IgD-negative memory B cell (primary cell): ENCODE measurements around the gene KAT2B. TPM values are rescaled to one million over a fixed set of nuclear protein-coding genes. Genes with fewer than 3 reads are reported as not detected.
A peak's percentile ranks its signal among the peaks of the same experiment; 100 is the strongest.

Source experiments
- H3K27ac Mint-ChIP-seq, 3 donors: one replicate each; pipeline ENCODE4 v1.8.0; 2020 to 2022; ENCODE audit warnings: mild to moderate bottlenecking in 3 of 3, mixed read lengths in 3 of 3, moderate library complexity in 1 of 3
- H3K27me3 Mint-ChIP-seq: one replicate; pipeline ENCODE4 v1.8.0; 2021; ENCODE audit warnings: mixed read lengths
- H3K36me3 Mint-ChIP-seq: one replicate; pipeline ENCODE4 v1.8.0; 2020; ENCODE audit warnings: mild to moderate bottlenecking, mixed read lengths
- H3K4me1 Mint-ChIP-seq, 3 donors: one replicate each; pipeline ENCODE4 v1.8.0; 2020 to 2022; ENCODE audit warnings: mixed read lengths in 3 of 3, mild to moderate bottlenecking in 1 of 3
- H3K4me3 Mint-ChIP-seq, 4 donors: one replicate each; pipeline ENCODE4 v1.8.0; 2020 to 2022; ENCODE audit warnings: mild to moderate bottlenecking in 4 of 4, mixed read lengths in 4 of 4, moderate library complexity in 3 of 4
- H3K9me3 Mint-ChIP-seq, 3 donors: one replicate each; pipeline ENCODE4 v1.8.0; 2020 to 2021; ENCODE audit warnings: mixed read lengths in 3 of 3, mild to moderate bottlenecking in 1 of 3
- polyA plus RNA-seq: library from polyadenylated mRNA; unstranded; fragments of 300-500 nt; fragmentation: Illumina TruSeq; gene quantifications from one replicate; pipeline ENCODE4 v1.2.3, GENCODE V29; 2021

Gene KAT2B
- polyA plus RNA-seq, 1 donor from 2014 or later, result 4.8 TPM

DNA sequence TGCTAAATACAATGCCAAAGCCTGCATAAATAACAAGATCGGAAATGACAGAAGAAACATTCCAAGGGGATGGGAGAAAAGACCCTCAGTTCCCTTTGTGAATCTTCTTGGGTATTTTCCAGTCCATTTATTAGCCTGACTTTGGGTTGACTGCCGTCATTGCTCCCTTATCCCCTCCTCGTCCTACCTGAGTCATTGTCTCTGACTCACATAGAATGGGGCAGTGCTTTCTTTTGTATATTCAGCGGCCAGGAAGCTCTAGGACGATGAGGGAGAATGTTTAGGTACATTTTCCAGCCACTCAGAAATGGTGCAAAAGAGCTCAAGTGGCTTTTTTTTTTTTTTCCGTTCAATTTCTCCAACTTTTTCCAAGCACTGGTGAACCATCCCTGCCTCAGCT, 71.6 kb downstream of the KAT2B start:
- Mint-ChIP-seq H3K36me3 (peaks cover 19% of the 10 kb centered on the region), H3K9me3 (no peaks in the 10 kb centered on the region), H3K27me3 (no peaks in the 10 kb centered on the region), H3K4me1 (peaks cover 0 to 1% (median 0%) of the 10 kb centered on the region in 3 donors), H3K4me3 (no peak overlapping the region), H3K27ac (no peak overlapping the region)

DNA sequence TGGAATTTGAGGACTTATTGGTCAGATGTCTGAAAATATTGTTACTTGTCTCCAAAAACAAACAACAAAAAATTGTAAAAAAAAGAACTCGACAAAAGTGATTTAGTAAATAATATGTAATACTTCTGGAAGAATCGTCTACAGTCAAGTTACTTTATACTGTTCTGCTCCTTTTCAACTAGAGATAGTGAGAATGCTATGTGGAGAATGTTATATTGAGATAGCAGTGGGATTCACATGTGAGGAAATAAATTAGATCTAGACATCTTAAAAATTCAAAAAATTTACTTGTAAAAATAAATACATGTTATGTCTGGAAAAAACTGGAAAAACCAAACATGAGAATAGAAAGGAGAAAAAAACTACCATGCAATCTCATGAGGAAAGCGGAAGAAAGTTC, 80.8 kb downstream of the KAT2B start:
- Mint-ChIP-seq H3K4me1 (peaks cover 7 to 9% (median 8%) of the 10 kb centered on the region in 3 donors), H3K27ac (no peak overlapping the region), H3K36me3 (peaks cover 28% of the 10 kb centered on the region), H3K4me3 (no peak overlapping the region), H3K9me3 (peaks cover 0 to 1% (median 0%) of the 10 kb centered on the region in 3 donors), H3K27me3 (no peaks in the 10 kb centered on the region)

- Mint-ChIP-seq H3K4me3 (no peak overlapping the region), H3K27ac (peak overlapping the region in 1 of 3 donors; percentile 40), H3K9me3 (peaks cover 0 to 1% (median 0%) of the 10 kb centered on the region in 3 donors), H3K4me1 (peaks cover 17 to 20% (median 18%) of the 10 kb centered on the region in 3 donors), H3K36me3 (peaks cover 23% of the 10 kb centered on the region), H3K27me3 (no peaks in the 10 kb centered on the region)
Observed at GRCh38 chr3:20123131-20123652, 82.9 kb downstream of the KAT2B start.

DNA sequence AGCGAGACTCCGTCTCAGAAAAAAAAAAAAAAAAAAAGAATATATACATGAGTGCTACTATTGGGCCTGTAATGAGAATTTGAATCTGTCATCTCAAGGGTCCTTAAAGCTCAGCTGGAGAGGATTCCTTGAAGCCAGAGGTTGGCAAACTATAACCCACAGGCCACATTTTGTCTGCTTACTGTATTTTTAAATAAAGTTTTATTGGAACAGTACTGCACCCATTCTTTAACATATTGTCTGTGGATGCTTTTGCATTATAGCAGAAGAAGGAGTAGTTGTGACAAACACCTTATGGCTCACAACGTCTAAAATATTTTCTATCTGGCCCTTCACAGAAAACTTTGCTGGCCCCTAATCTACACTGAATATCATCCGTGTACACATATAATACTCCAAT, 85.0 kb downstream of the KAT2B start:
- Mint-ChIP-seq H3K27me3 (no peaks in the 10 kb centered on the region), H3K4me1 (peaks cover 19 to 21% (median 20%) of the 10 kb centered on the region in 3 donors), H3K4me3 (peak overlapping the region in 3 of 4 donors; percentile 68 to 87 (median 68)), H3K36me3 (peaks cover 20% of the 10 kb centered on the region), H3K27ac (peak overlapping the region; percentile 94 to 99 (median 98)), H3K9me3 (peaks cover 0 to 1% (median 0%) of the 10 kb centered on the region in 3 donors)

DNA sequence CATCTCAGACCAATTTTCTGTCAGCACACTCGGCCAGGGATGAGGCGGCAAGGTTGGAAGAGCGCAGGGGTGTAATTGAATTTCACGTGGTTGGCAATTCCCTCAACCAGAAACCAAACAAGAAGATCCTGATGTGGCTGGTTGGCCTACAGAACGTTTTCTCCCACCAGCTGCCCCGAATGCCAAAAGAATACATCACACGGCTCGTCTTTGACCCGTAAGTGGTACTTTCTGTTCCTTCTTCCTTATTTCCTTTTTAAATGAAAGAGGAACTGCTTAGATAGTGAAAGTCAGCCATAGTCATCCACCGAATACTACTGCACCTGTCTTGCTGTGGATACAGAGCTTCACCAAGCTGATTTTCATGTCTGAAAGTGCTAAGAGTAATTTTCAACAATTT, 85.7 kb downstream of the KAT2B start:
- Mint-ChIP-seq H3K9me3 (peaks cover 0 to 1% (median 0%) of the 10 kb centered on the region in 3 donors), H3K4me3 (peak overlapping the region; percentile 68 to 87 (median 72)), H3K4me1 (peaks cover 19 to 21% (median 20%) of the 10 kb centered on the region in 3 donors), H3K36me3 (peaks cover 19% of the 10 kb centered on the region), H3K27ac (peak overlapping the region; percentile 94 to 99 (median 98)), H3K27me3 (no peaks in the 10 kb centered on the region)

DNA sequence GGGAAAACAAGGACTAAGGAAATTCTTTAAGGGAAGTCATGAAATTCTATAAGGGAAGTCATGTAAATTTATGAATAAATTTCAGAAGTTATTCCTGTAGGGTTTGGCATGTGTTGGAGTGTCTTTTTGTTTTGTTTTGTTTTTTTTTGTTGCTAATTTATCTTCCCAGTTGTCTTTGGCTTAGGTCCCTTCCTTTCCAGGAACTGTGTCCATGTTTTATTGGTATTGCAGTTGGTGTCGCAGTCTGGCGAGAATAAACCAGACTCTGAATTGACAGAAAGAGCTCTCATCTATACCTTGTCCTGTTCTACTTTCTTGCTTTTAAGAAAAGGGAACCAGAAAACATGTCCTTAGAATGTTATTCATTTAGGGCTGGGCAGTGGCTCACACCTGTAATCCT, 88.1 kb downstream of the KAT2B start:
- Mint-ChIP-seq H3K9me3 (peaks cover 0 to 1% (median 0%) of the 10 kb centered on the region in 3 donors), H3K4me1 (peaks cover 17 to 21% (median 20%) of the 10 kb centered on the region in 3 donors), H3K36me3 (peaks cover 8% of the 10 kb centered on the region), H3K27me3 (no peaks in the 10 kb centered on the region), H3K4me3 (peak overlapping the region in 1 of 4 donors; percentile 45), H3K27ac (peak overlapping the region in 2 of 3 donors; percentile 23 to 94)

DNA sequence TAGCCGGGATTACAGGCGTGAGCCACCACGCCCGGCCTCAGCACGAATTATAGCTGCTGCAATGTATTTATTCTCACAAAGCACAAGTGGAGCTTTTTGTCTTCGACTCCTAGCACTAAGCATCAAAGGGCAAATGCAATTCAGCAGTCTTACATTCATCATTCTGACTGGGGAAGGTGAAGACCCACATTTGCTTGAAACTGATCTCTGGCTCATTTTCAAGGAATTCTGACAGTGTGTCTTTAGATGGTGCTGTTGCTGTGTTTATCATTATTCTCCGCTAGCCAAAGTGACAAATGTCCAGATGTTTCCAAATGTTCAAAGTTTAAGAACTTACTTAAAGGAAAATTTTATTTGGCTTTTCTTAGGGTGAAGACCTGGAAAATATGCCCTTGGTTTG, 89.9 kb downstream of the KAT2B start:
- H3K4me1 Mint-ChIP-seq, result peaks cover 17 to 21% (median 20%) of the 10 kb centered on the region in 3 donors
- peaks cover 0 to 1% (median 0%) of the 10 kb centered on the region in 3 donors for H3K9me3 Mint-ChIP-seq
- no peaks in the 10 kb centered on the region for H3K27me3 Mint-ChIP-seq
- H3K27ac Mint-ChIP-seq, result no peak overlapping the region
- peaks cover 8% of the 10 kb centered on the region for H3K36me3 Mint-ChIP-seq
- no peak overlapping the region for H3K4me3 Mint-ChIP-seq

GRCh38 chr3:20136231-20136630, 96.0 kb downstream of the KAT2B start:
- no peaks in the 10 kb centered on the region for H3K27me3 Mint-ChIP-seq
- H3K27ac Mint-ChIP-seq, result no peak overlapping the region
- no peaks in the 10 kb centered on the region for H3K9me3 Mint-ChIP-seq
- H3K4me3 Mint-ChIP-seq, result no peak overlapping the region
- H3K36me3 Mint-ChIP-seq, result peaks cover 7% of the 10 kb centered on the region
- peaks cover 0 to 1% (median 0%) of the 10 kb centered on the region in 3 donors for H3K4me1 Mint-ChIP-seq

DNA sequence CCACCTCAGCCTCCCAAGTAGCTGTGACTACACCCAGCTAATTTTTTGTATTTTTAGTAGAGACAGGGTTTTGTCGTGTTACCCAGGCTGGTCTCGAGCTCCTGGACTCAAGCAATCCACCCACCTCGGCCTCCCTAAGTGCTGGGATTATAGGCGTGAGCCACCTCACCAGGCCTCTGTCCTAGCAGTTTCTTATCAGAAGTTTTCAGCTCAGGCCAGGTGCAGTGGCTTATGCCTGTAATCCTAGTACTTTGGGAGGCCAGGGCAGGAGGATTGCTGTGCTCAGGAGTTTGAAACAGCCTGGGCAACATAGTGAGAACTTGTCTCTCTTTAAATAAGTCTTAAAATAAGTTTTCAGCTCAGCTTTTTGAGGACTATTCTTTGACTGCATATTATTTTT, 97.4 kb downstream of the KAT2B start:
- H3K4me3 Mint-ChIP-seq, result no peak overlapping the region
- H3K4me1 Mint-ChIP-seq, result peaks cover 0 to 1% (median 0%) of the 10 kb centered on the region in 3 donors
- no peaks in the 10 kb centered on the region for H3K27me3 Mint-ChIP-seq
- peaks cover 0 to 3% (median 0%) of the 10 kb centered on the region in 3 donors for H3K9me3 Mint-ChIP-seq
- H3K36me3 Mint-ChIP-seq, result peaks cover 10% of the 10 kb centered on the region
- H3K27ac Mint-ChIP-seq, result no peak overlapping the region

GRCh38 chr3:20140881-20141280, 100.6 kb downstream of the KAT2B start:
- H3K27ac Mint-ChIP-seq, result peak overlapping the region in 1 of 3 donors; percentile 9
- peaks cover 0 to 3% (median 2%) of the 10 kb centered on the region in 3 donors for H3K9me3 Mint-ChIP-seq
- peaks cover 0 to 1% (median 0%) of the 10 kb centered on the region in 3 donors for H3K4me1 Mint-ChIP-seq
- peaks cover 15% of the 10 kb centered on the region for H3K36me3 Mint-ChIP-seq
- H3K4me3 Mint-ChIP-seq, result no peak overlapping the region
- no peaks in the 10 kb centered on the region for H3K27me3 Mint-ChIP-seq

DNA sequence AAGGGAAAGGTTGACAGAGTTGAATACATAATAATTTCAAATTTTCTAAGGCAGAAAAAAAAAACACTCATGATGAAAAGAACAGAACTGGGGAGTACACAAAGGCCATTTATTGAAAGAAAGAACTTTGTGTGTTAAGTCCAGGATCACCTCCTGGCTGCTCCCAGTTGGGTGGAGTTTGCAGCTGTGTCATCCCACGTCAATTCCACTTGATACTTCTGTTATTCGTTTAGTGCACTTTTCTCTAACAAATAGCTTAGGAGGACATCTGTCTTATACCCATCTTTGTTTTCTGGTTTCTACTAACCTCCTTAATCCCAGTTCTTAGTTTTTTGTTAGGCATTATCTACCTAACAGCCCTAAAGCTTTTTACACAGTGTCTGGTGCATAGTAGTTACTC, 101.1 kb downstream of the KAT2B start:
- Mint-ChIP-seq H3K27ac (no peak overlapping the region), H3K27me3 (no peaks in the 10 kb centered on the region), H3K36me3 (peaks cover 15% of the 10 kb centered on the region), H3K4me3 (no peak overlapping the region), H3K9me3 (peaks cover 0 to 3% (median 2%) of the 10 kb centered on the region in 3 donors), H3K4me1 (peaks cover 0 to 1% (median 0%) of the 10 kb centered on the region in 3 donors)

DNA sequence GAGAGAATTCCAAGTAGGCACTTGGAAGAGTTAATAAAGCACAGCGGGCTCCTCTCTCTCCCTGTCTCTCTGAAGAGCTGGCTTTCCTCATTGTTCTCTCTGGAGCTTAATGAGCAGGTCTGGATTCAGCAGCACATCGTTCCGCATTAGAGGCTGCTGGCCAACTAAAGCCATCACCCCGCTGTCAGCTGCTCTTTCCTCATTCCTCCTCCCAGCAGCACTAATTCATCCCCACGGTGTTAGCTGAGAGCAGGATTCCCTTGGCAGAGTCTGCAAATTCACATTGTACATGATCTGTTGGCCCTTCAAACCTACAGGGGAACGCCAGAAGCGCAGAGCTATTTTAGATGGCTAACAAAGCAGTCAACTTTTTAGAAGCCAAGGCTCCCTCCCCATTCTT, 101.6 kb downstream of the KAT2B start:
- H3K27ac Mint-ChIP-seq, result no peak overlapping the region
- H3K4me1 Mint-ChIP-seq, result peaks cover 0 to 1% (median 0%) of the 10 kb centered on the region in 3 donors
- H3K36me3 Mint-ChIP-seq, result peaks cover 15% of the 10 kb centered on the region
- no peaks in the 10 kb centered on the region for H3K27me3 Mint-ChIP-seq
- peaks cover 0 to 3% (median 2%) of the 10 kb centered on the region in 3 donors for H3K9me3 Mint-ChIP-seq
- H3K4me3 Mint-ChIP-seq, result no peak overlapping the region

- Mint-ChIP-seq H3K4me1 (peaks cover 0 to 1% (median 0%) of the 10 kb centered on the region in 3 donors), H3K27ac (peak overlapping the region in 1 of 3 donors; percentile 16), H3K27me3 (no peaks in the 10 kb centered on the region), H3K4me3 (peak overlapping the region in 1 of 4 donors; percentile 68), H3K36me3 (peaks cover 15% of the 10 kb centered on the region), H3K9me3 (peaks cover 0 to 3% (median 2%) of the 10 kb centered on the region in 3 donors)
Observed at GRCh38 chr3:20142517-20142916, 102.3 kb downstream of the KAT2B start.

DNA sequence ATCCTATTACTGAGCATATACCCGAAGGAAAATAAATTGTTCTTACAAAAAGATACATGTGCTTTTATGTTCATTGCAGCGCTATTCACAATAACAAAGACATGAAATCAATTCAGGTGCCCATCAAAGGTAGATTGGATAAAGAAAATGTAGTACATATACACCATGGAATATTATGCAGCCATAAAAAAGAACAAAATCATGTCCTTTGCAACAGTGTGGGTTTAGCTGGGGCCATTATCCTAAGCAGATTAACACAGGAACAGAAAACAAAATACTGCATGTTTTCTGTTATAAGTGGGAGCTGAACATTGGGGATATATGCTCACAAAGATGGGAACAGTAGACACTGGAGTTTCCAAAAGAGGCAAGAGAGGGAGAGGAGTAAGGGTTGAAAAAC, 103.3 kb downstream of the KAT2B start:
- Mint-ChIP-seq H3K9me3 (peaks cover 0 to 3% (median 2%) of the 10 kb centered on the region in 3 donors), H3K36me3 (peaks cover 15% of the 10 kb centered on the region), H3K27me3 (no peaks in the 10 kb centered on the region), H3K4me1 (peaks cover 0 to 1% (median 0%) of the 10 kb centered on the region in 3 donors), H3K4me3 (no peak overlapping the region), H3K27ac (peak overlapping the region in 1 of 3 donors; percentile 85)

DNA sequence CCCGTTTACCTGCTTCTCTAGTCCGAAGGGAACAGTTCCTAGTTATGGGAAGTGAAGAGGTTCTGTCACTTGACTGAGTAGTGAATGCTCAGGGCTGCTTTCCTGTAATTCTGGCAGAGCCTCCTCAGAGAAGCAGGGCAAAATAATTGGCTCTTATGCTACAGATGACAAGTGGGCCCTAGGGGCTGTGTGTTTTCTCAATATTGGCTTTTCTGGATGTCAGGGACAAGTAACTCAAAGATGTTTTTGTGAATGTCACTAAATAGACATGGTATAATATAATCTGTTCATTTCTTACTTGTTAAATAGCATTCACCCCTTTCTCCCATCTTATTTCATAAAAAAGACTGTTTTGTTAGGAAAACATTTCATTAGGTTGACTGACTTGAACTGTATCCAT, 105.6 kb downstream of the KAT2B start:
- H3K4me3 Mint-ChIP-seq, result no peak overlapping the region
- peaks cover 0 to under 1% (median 0%) of the 10 kb centered on the region in 3 donors for H3K4me1 Mint-ChIP-seq
- peaks cover 0 to 3% (median 2%) of the 10 kb centered on the region in 3 donors for H3K9me3 Mint-ChIP-seq
- H3K36me3 Mint-ChIP-seq, result peaks cover 11% of the 10 kb centered on the region
- H3K27me3 Mint-ChIP-seq, result no peaks in the 10 kb centered on the region
- no peak overlapping the region for H3K27ac Mint-ChIP-seq

DNA sequence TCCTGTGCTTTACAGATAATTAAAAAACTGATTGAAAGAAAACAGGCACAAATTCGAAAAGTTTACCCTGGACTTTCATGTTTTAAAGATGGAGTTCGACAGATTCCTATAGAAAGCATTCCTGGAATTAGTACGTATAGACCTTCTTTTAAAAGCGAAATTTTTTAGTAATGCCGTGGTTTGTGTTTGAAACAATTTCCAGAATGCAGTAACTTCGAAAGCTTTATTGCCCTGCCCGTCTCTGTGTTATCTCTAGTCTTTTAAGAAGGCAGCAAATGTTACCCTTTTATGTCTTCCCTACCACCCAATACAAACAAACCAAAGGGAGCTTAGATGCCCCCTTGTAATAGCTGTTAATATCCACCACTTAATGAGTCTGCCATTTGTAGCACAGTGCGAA, 106.1 kb downstream of the KAT2B start:
- H3K9me3 Mint-ChIP-seq, result peaks cover 0 to 3% (median 2%) of the 10 kb centered on the region in 3 donors
- no peaks in the 10 kb centered on the region for H3K4me1 Mint-ChIP-seq
- H3K27me3 Mint-ChIP-seq, result no peaks in the 10 kb centered on the region
- H3K4me3 Mint-ChIP-seq, result no peak overlapping the region
- H3K36me3 Mint-ChIP-seq, result peaks cover 8% of the 10 kb centered on the region
- peak overlapping the region in 1 of 3 donors; percentile 16 for H3K27ac Mint-ChIP-seq
